ENCODE results near the gene EPHA5. TPM values are rescaled to one million over a fixed set of nuclear protein-coding genes. Genes with fewer than 3 reads are reported as not detected.

The EPHA5 gene
- total and polyA plus RNA-seq, 4 donors = 0.02 to 0.15 (median 0.11) TPM; not detected in 1

DNA sequence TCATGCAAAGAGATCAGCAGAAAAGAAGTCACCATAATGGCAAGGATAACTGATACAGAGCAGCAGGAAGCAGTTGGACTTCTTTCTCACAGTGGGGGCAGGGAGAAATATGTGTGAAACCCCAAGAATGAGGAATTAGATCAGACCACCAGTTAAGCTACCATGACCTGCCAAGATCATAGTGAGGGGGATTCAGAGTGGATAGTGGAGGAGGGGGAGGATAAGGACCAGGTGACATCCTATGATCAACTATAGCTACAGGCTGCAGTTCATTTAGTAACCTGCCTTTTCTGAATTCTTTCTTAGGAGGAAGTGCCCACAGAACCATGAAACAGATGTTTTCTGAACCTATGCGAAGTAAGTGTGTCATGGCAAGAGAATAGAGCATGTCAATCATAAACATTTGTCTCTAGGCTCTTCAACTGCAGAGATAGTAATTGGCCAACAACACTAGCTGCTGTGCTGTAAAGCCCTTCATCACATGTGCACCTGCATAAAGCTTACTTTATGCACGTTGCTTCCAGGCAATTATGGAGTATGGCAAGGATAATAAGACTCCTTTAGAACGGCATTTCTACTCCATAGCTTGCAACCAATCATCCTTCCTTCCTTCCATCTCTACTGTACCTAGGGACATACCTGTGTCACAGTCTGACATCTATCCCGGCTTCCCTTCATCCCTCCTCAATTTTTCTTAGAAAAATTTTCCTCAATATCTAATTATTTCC, 329.7 kb downstream of the EPHA5 start:
- no peak overlapping the region for H3K9ac ChIP-seq (ENCODE audit: insufficient read depth in 1 of 2, low read length in 2 of 2)
- DNase-seq (no peak), ATAC-seq (ENCODE audit: insufficient read depth, low FRiP score) (no peak)
- H3K27me3 ChIP-seq (ENCODE audit: control insufficient read depth in 3 of 3, insufficient read depth in 3 of 3, low read length in 2 of 3) = no peaks in the 10 kb centered on the region
- H3K4me1 ChIP-seq (ENCODE audit: control insufficient read depth in 5 of 5, insufficient read depth in 5 of 5, low read length in 5 of 5) = no peaks in the 10 kb centered on the region
- no peak overlapping the region for H3K27ac ChIP-seq (ENCODE audit: low read depth in 1 of 2, low read length in 1 of 2)
- no peak for TF ChIP-seq CTCF (IDR thresholded peaks at IDR 0.05; ENCODE audit: control extremely low read depth, extremely low read depth)
- no peaks in the 10 kb centered on the region for H3K9me3 ChIP-seq (ENCODE audit: control insufficient read depth in 4 of 4, insufficient read depth in 3 of 4, low read length in 3 of 4)
- WGBS, 2 donors = 72 to 82% methylated on average over 4 of the region's 4 CpGs
- H3K4me3 ChIP-seq = no peak overlapping the region
- H3K36me3 ChIP-seq (ENCODE audit: control insufficient read depth in 4 of 4, insufficient read depth in 4 of 4, low read length in 4 of 4) = no peaks in the 10 kb centered on the region

DNA sequence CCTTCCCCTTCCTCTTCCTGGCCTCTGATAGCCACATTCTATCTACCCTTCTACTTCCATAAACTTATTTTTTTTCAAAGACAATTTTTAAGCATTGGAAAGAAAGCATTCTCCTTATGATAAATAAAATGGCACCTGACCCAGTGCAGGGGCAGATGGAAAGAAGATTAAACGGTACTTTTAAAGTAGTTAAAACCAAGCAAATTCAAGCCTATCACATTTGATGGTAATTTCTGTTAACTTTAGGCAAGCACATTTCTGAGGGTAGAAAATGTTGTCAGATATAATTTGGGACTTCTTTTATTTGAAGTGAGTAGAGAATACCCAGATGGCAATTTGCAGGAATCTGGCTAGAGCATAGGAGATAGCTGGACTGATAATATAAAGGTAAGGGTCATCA, 332.9 kb downstream of the EPHA5 start:
- H3K27me3 ChIP-seq (ENCODE audit: control insufficient read depth in 3 of 3, insufficient read depth in 3 of 3, low read length in 2 of 3) = no peaks in the 10 kb centered on the region
- ATAC-seq (ENCODE audit: insufficient read depth, low FRiP score) (no peak), DNase-seq (no peak)
- H3K27ac ChIP-seq (ENCODE audit: low read depth in 1 of 2, low read length in 1 of 2) = no peak overlapping the region
- H3K36me3 ChIP-seq (ENCODE audit: control insufficient read depth in 4 of 4, insufficient read depth in 4 of 4, low read length in 4 of 4) = no peaks in the 10 kb centered on the region
- TF ChIP-seq CTCF (IDR thresholded peaks at IDR 0.05; ENCODE audit: control extremely low read depth, extremely low read depth) = no peak
- H3K4me3 ChIP-seq = no peak overlapping the region
- no peaks in the 10 kb centered on the region for H3K4me1 ChIP-seq (ENCODE audit: control insufficient read depth in 5 of 5, insufficient read depth in 5 of 5, low read length in 5 of 5)
- 84 to 91% methylated on average over 1 of the region's 1 CpG for WGBS, 2 donors
- no peaks in the 10 kb centered on the region for H3K9me3 ChIP-seq (ENCODE audit: control insufficient read depth in 4 of 4, insufficient read depth in 3 of 4, low read length in 3 of 4)
- H3K9ac ChIP-seq (ENCODE audit: insufficient read depth in 1 of 2, low read length in 2 of 2) = no peak overlapping the region

DNA sequence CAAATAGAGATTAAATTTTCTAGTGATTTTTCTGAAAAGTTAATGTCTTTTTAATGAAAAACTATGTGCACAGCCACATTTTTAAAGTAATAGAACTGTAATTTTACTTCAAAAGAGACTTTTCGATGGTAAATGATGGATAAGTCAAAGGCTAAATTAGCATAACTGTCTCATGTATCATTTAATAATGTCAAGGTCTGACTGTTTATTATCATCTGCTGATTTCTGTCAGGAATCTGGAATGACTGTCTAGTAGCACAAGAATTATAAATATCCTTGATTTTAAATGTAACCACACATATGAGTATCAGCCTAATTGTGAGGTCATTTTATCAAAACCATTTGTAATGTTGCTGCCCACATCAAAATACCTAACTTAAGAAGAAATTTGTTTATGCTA, 333.8 kb downstream of the EPHA5 start:
- no peak for DNase-seq
- no peak for TF ChIP-seq CTCF (IDR thresholded peaks at IDR 0.05; ENCODE audit: control extremely low read depth, extremely low read depth)
- 75 to 85% methylated on average over 1 of the region's 1 CpG for WGBS, 2 donors

GRCh38 chr4:65316534-65316933, 353.8 kb downstream of the EPHA5 start:
- ATAC-seq (ENCODE audit: insufficient read depth, low FRiP score) (no peak), DNase-seq (no peak)
- no peaks in the 10 kb centered on the region for H3K4me1 ChIP-seq (ENCODE audit: control insufficient read depth in 5 of 5, insufficient read depth in 5 of 5, low read length in 5 of 5)
- no peak overlapping the region for H3K9ac ChIP-seq (ENCODE audit: insufficient read depth in 1 of 2, low read length in 2 of 2)
- H3K4me3 ChIP-seq = no peak overlapping the region
- no peak for TF ChIP-seq CTCF (IDR thresholded peaks at IDR 0.05; ENCODE audit: control extremely low read depth, extremely low read depth)
- WGBS, 2 donors = 71 to 79% methylated on average over 4 of the region's 4 CpGs
- no peaks in the 10 kb centered on the region for H3K36me3 ChIP-seq (ENCODE audit: control insufficient read depth in 4 of 4, insufficient read depth in 4 of 4, low read length in 4 of 4)
- H3K27me3 ChIP-seq (ENCODE audit: control insufficient read depth in 3 of 3, insufficient read depth in 3 of 3, low read length in 2 of 3) = no peaks in the 10 kb centered on the region
- no peaks in the 10 kb centered on the region for H3K9me3 ChIP-seq (ENCODE audit: control insufficient read depth in 4 of 4, insufficient read depth in 3 of 4, low read length in 3 of 4)
- H3K27ac ChIP-seq (ENCODE audit: low read depth in 1 of 2, low read length in 1 of 2) = no peak overlapping the region

More for the DNA sequence above, 333.8 kb downstream of the EPHA5 start:
- no peaks in the 10 kb centered on the region for H3K9me3 ChIP-seq (ENCODE audit: control insufficient read depth in 4 of 4, insufficient read depth in 3 of 4, low read length in 3 of 4)
- H3K27ac ChIP-seq (ENCODE audit: low read depth in 1 of 2, low read length in 1 of 2) = no peak overlapping the region
- H3K4me1 ChIP-seq (ENCODE audit: control insufficient read depth in 5 of 5, insufficient read depth in 5 of 5, low read length in 5 of 5) = no peaks in the 10 kb centered on the region
- no peak overlapping the region for H3K4me3 ChIP-seq
- no peak overlapping the region for H3K9ac ChIP-seq (ENCODE audit: insufficient read depth in 1 of 2, low read length in 2 of 2)
- H3K27me3 ChIP-seq (ENCODE audit: control insufficient read depth in 3 of 3, insufficient read depth in 3 of 3, low read length in 2 of 3) = no peaks in the 10 kb centered on the region
- no peak for ATAC-seq (ENCODE audit: insufficient read depth, low FRiP score)
- H3K36me3 ChIP-seq (ENCODE audit: control insufficient read depth in 4 of 4, insufficient read depth in 4 of 4, low read length in 4 of 4) = no peaks in the 10 kb centered on the region
